ENCODE data around the gene COA8. TPM values are rescaled to one million over a fixed set of nuclear protein-coding genes. Genes with fewer than 3 reads are reported as not detected.

The COA8 gene
- total and polyA plus RNA-seq, 2 of the 13 experiments (the other 11 are each of a cell fraction or from before 2014, with no cell fraction given) = 10.9 to 25.1 TPM

- Histone ChIP-seq H3K4me1 (ENCODE audit: insufficient read depth, low read length) (peaks cover 58% of the 10 kb centered on the region), H3K9me3 (ENCODE audit: low read length) (no peaks in the 10 kb centered on the region), H3K27me3 (ENCODE audit: control insufficient read depth in 1 of 2, insufficient read depth in 2 of 2, low read length in 2 of 2) (no peaks in the 10 kb centered on the region; a peak in 1 of 5 replicates), H4K20me1 (ENCODE audit: insufficient read depth, low read length) (peaks cover 21% of the 10 kb centered on the region), H3K36me3 (replicated peaks in 1 of 2; ENCODE audit: control insufficient read depth in 1 of 2, insufficient read depth in 2 of 2, low read length in 2 of 2) (no peaks in the 10 kb centered on the region), H3K4me3 (replicated peaks in 1 of 3; ENCODE audit: insufficient read depth in 1 of 3, low read depth in 2 of 3, low read length in 3 of 3) (peak overlapping the region; percentile 86 to 99 (median 98)), H2AFZ (ENCODE audit: low read length) (no peak overlapping the region), H3K9ac (ENCODE audit: insufficient read depth, low read depth, low read length) (peak overlapping the region; percentile 94), H3K79me2 (ENCODE audit: insufficient read depth, low read length) (peaks cover 32% of the 10 kb centered on the region), H3K4me2 (ENCODE audit: low read depth, low read length) (peak overlapping the region; percentile 96), H3K27ac (ENCODE audit: extremely low read length, insufficient read depth, low read length) (peak overlapping the region; percentile 87)
- DNase-seq (ENCODE audit: low spot score) (no peak), ATAC-seq (peak; percentile 70), FAIRE-seq (no peak)
- ChIA-PET CTCF (ENCODE audit: low intra/inter-chr PET ratio, low total read pairs) (no interaction called here), POLR2A (interaction anchor here (1.1 to 2.4 kb wide), 3 partner anchors 9 to 67 kb away, joined by 3 to 8 read pairs (median 3); partner anchors contain the start of gene BAG5)
- WGBS (ENCODE audit: low lambda C conversion rate) = 2% methylated on average over 11 of the region's 31 CpGs
- intact Hi-C loops (cut with micrococcal nuclease; ENCODE audit: unreplicated experiment) (no loop called here), in situ Hi-C loops (cut with HindIII; ENCODE audit: extremely low pct_ligation_motif_present, low pct_unique_long_range_greater_than_20kb) (no loop called here)
- no TSS peak for BruUV-seq (replicated peaks)
- TF ChIP-seq ZBTB20 (CRISPR knock-in tag; IDR thresholded peaks at IDR 0.05; ENCODE audit: borderline replicate concordance, low read depth) (no peak), SOX6 (IDR thresholded peaks at IDR 0.05) (no peak), SOX6 (CRISPR knock-in tag; IDR thresholded peaks at IDR 0.05) (peak; percentile 10), ZBTB43 (CRISPR knock-in tag; conservative IDR thresholded peaks at IDR 0.05) (no peak), NR2F2 (IDR thresholded peaks at IDR 0.05; ENCODE audit: borderline replicate concordance, low read depth) (0 out of 2 replicates have a peak, but pooled peaks have one; percentile 18), ATF1 (CRISPR knock-in tag; IDR thresholded peaks at IDR 0.05) (no peak), ETV6 (CRISPR knock-in tag; conservative IDR thresholded peaks at IDR 0.05) (no peak; the same call in 1 of the 2 replicates), ZNF292 (CRISPR knock-in tag; IDR thresholded peaks at IDR 0.05; ENCODE audit: borderline replicate concordance, low read depth) (no peak), MAF1 (CRISPR knock-in tag; IDR thresholded peaks at IDR 0.05; ENCODE audit: borderline replicate concordance) (no peak), ZNF564 (CRISPR knock-in tag; IDR thresholded peaks at IDR 0.05) (0 out of 2 replicates have a peak, but pooled peaks have one; percentile 26), PLRG1 (conservative IDR thresholded peaks at IDR 0.05) (no peak), HDAC2 (CRISPR knock-in tag; IDR thresholded peaks at IDR 0.05) (peak; percentile 14; the same call in 1 of the 2 replicates), ZNF503 (CRISPR knock-in tag; IDR thresholded peaks at IDR 0.05) (no peak)
- TF ChIP-seq, protein P1, sequence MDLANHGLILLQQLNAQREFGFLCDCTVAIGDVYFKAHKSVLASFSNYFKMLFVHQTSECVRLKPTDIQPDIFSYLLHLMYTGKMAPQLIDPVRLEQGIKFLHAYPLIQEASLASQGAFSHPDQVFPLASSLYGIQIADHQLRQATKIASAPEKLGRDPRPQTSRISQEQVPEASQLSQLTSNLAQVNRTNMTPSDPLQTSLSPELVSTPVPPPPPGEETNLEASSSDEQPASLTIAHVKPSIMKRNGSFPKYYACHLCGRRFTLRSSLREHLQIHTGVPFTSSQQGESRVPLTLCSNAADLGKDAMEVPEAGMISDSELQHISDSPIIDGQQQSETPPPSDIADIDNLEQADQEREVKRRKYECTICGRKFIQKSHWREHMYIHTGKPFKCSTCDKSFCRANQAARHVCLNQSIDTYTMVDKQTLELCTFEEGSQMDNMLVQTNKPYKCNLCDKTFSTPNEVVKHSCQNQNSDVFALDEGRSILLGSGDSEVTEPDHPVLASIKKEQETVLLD (CRISPR knock-in tag; IDR thresholded peaks at IDR 0.05; ENCODE audit: low read depth) = no peak
- TF ChIP-seq, protein P2, sequence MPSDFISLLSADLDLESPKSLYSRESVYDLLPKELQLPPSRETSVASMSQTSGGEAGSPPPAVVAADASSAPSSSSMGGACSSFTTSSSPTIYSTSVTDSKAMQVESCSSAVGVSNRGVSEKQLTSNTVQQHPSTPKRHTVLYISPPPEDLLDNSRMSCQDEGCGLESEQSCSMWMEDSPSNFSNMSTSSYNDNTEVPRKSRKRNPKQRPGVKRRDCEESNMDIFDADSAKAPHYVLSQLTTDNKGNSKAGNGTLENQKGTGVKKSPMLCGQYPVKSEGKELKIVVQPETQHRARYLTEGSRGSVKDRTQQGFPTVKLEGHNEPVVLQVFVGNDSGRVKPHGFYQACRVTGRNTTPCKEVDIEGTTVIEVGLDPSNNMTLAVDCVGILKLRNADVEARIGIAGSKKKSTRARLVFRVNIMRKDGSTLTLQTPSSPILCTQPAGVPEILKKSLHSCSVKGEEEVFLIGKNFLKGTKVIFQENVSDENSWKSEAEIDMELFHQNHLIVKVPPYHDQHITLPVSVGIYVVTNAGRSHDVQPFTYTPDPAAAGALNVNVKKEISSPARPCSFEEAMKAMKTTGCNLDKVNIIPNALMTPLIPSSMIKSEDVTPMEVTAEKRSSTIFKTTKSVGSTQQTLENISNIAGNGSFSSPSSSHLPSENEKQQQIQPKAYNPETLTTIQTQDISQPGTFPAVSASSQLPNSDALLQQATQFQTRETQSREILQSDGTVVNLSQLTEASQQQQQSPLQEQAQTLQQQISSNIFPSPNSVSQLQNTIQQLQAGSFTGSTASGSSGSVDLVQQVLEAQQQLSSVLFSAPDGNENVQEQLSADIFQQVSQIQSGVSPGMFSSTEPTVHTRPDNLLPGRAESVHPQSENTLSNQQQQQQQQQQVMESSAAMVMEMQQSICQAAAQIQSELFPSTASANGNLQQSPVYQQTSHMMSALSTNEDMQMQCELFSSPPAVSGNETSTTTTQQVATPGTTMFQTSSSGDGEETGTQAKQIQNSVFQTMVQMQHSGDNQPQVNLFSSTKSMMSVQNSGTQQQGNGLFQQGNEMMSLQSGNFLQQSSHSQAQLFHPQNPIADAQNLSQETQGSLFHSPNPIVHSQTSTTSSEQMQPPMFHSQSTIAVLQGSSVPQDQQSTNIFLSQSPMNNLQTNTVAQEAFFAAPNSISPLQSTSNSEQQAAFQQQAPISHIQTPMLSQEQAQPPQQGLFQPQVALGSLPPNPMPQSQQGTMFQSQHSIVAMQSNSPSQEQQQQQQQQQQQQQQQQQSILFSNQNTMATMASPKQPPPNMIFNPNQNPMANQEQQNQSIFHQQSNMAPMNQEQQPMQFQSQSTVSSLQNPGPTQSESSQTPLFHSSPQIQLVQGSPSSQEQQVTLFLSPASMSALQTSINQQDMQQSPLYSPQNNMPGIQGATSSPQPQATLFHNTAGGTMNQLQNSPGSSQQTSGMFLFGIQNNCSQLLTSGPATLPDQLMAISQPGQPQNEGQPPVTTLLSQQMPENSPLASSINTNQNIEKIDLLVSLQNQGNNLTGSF (CRISPR knock-in tag; IDR thresholded peaks at IDR 0.05) = no peak; the same call in 1 of the 2 replicates
Measured at GRCh38 chr14:103628221-103628683, 65.5 kb downstream of the COA8 start.

All from HepG2 (cell line).